HepG2 (cell line): ENCODE data around the gene MYADML2. TPM values are rescaled to one million over a fixed set of nuclear protein-coding genes. Genes with fewer than 3 reads are reported as not detected.

Experiments
- ATF7-NPFF ChIP-seq: sonication (generic); formaldehyde crosslinking; IDR thresholded peaks from 2 replicates; pipeline ENCODE4 v1.8.1; 2023; ENCODE audit warnings: mild to moderate bottlenecking, low read depth, missing genetic modification reagents, moderate library complexity
- CBX5 ChIP-seq: sonication (generic); formaldehyde crosslinking; IDR thresholded peaks from 2 replicates; pipeline ENCODE4 v1.4.0; 2020; ENCODE audit warnings: missing genetic modification reagents, borderline replicate concordance
- ETS1 ChIP-seq: sonication (generic); formaldehyde crosslinking; IDR thresholded peaks from 2 replicates; pipeline ENCODE4 v1.4.0; 2020; ENCODE audit warnings: missing genetic modification reagents
- FOXJ3 ChIP-seq: sonication (generic); formaldehyde crosslinking; IDR thresholded peaks from 2 replicates; pipeline ENCODE4 v1.4.0; 2020; ENCODE audit warnings: missing genetic modification reagents, mild to moderate bottlenecking, borderline replicate concordance
- FOXP4 ChIP-seq: sonication (generic); formaldehyde crosslinking; IDR thresholded peaks from 2 replicates; pipeline ENCODE4 v1.4.0; 2020; ENCODE audit warnings: missing genetic modification reagents
- MBNL3 ChIP-seq: fragments of 250-450 bp; sonication (Bioruptor Pico); conservative IDR thresholded peaks from 2 replicates; pipeline ENCODE4 v1.8.0; 2022; ENCODE audit warnings: mild to moderate bottlenecking, inconsistent platforms
- NR2C2 ChIP-seq: sonication (generic); formaldehyde crosslinking; IDR thresholded peaks from 2 replicates; pipeline ENCODE4 v1.4.0; 2020; ENCODE audit warnings: missing genetic modification reagents, mild to moderate bottlenecking, moderate library complexity, borderline replicate concordance
- PITX1 ChIP-seq: sonication (generic); formaldehyde crosslinking; IDR thresholded peaks from 2 replicates; pipeline ENCODE4 v1.5.1; 2020; ENCODE audit warnings: mild to moderate bottlenecking, missing genetic modification reagents
- RNF219 ChIP-seq: sonication (generic); formaldehyde crosslinking; IDR thresholded peaks from 2 replicates; pipeline ENCODE4 v1.5.0; 2020; ENCODE audit warnings: mild to moderate bottlenecking, missing genetic modification reagents
- SAP130 ChIP-seq: IDR thresholded peaks from 2 replicates; pipeline ENCODE4 v1.6.1; 2016; ENCODE audit warnings: low read depth
- SIX1 ChIP-seq: sonication (generic); formaldehyde crosslinking; IDR thresholded peaks from 2 replicates; pipeline ENCODE4 v1.4.0; 2020; ENCODE audit warnings: missing genetic modification reagents, borderline replicate concordance
- TOE1 ChIP-seq: sonication (generic); formaldehyde crosslinking; IDR thresholded peaks from 2 replicates; pipeline ENCODE4 v1.4.0; 2020; ENCODE audit warnings: mild to moderate bottlenecking, missing genetic modification reagents
- ZFP1 ChIP-seq: IDR thresholded peaks from 2 replicates; pipeline ENCODE4 v1.6.1; 2016
- ZNF138 ChIP-seq: sonication (generic); formaldehyde crosslinking; IDR thresholded peaks from 2 replicates; pipeline ENCODE4 v1.5.0; 2020; ENCODE audit warnings: mild to moderate bottlenecking, low read depth, missing genetic modification reagents
- ZNF263 ChIP-seq: sonication (generic); formaldehyde crosslinking; IDR thresholded peaks from 2 replicates; pipeline ENCODE4 v1.4.0; 2020; ENCODE audit warnings: missing genetic modification reagents
- ZNF431 ChIP-seq: sonication (generic); formaldehyde crosslinking; IDR thresholded peaks from 2 replicates; pipeline ENCODE4 v1.9.0; 2022; ENCODE audit warnings: missing genetic modification reagents, low read depth, mild to moderate bottlenecking, borderline replicate concordance
- ZNF547 ChIP-seq: sonication (generic); formaldehyde crosslinking; IDR thresholded peaks from 2 replicates; pipeline ENCODE4 v1.5.1; 2020; ENCODE audit warnings: mild to moderate bottlenecking, missing genetic modification reagents
- ZNF878 ChIP-seq: sonication (generic); formaldehyde crosslinking; IDR thresholded peaks from 2 replicates; pipeline ENCODE4 v1.8.1; 2023; ENCODE audit warnings: mild to moderate bottlenecking, missing genetic modification reagents, moderate library complexity
- polyA plus RNA-seq, 8 experiments: library from polyadenylated mRNA; depleted of rRNA in 3 of 8; stranded (reverse) in 7 of 8; unstranded in 1 of 8; fragments of >200 nt; fragmentation: Illumina TruSeq in 4 of 8; extraction: Trizol in 4 of 8; gene quantifications; 2 replicates each; pipeline versions ENCODE4 v1.2.1 to v1.2.3, GENCODE V29; 2011 to 2016; ENCODE audit warnings: low read depth in 4 of 8, missing spikeins in 1 of 8, mixed read lengths in 1 of 8; ENCODE audit not compliant: insufficient read depth in 1 of 8
- total RNA-seq, 5 experiments: library from RNA; depleted of rRNA; stranded (reverse); fragments of >200 nt; fragmentation: Illumina TruSeq; extraction: Trizol; gene quantifications; 2 replicates each; pipeline ENCODE4 v1.2.3, GENCODE V29; 2016; ENCODE audit warnings: low read depth in 1 of 5
- TF ChIP-seq, protein P1 (sequence below): sonication (generic); formaldehyde crosslinking; IDR thresholded peaks from 2 replicates; pipeline ENCODE4 v1.9.0; 2021; ENCODE audit warnings: missing genetic modification reagents, borderline replicate concordance

MYADML2 gene
- total and polyA plus RNA-seq, 2 of the 13 experiments (the other 11 are each of a cell fraction or from before 2014, with no cell fraction given), result not detected

DNA sequence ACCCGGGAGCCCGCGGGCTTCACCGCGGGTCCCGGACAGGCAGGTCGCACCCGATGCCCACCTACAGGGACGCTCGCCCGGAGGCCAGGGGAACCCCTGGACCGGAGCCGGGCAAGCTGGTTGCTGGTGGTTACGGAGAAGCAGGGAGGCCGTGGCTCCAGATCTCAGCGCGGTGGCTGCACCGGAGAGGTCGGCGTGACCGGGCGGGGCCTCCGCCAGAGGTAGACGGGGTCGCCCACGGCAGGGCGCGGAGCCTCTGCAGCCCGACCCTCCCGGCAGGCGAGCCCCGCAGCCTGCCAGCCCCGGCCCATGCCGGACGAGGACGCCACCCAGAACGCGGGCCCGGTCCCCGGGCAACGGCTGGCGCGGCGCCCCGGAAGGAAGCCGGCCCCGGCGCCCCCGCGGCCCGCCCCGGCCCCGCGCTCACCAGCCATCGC lies 36.2 kb downstream of the MYADML2 start (continued):
- TF ChIP-seq ZNF878 (CRISPR knock-in tag), result no peak
- no peak for TF ChIP-seq ZFP1 (CRISPR knock-in tag)
- TF ChIP-seq TOE1 (CRISPR knock-in tag), result no peak
- no peak for TF ChIP-seq ZNF263 (CRISPR knock-in tag)
- TF ChIP-seq RNF219 (CRISPR knock-in tag), result no peak
- peak; percentile 41; the same call in 1 of the 2 replicates for TF ChIP-seq ZNF547 (CRISPR knock-in tag)
- TF ChIP-seq MBNL3 (CRISPR knock-in tag), result no peak
- TF ChIP-seq, protein P1, sequence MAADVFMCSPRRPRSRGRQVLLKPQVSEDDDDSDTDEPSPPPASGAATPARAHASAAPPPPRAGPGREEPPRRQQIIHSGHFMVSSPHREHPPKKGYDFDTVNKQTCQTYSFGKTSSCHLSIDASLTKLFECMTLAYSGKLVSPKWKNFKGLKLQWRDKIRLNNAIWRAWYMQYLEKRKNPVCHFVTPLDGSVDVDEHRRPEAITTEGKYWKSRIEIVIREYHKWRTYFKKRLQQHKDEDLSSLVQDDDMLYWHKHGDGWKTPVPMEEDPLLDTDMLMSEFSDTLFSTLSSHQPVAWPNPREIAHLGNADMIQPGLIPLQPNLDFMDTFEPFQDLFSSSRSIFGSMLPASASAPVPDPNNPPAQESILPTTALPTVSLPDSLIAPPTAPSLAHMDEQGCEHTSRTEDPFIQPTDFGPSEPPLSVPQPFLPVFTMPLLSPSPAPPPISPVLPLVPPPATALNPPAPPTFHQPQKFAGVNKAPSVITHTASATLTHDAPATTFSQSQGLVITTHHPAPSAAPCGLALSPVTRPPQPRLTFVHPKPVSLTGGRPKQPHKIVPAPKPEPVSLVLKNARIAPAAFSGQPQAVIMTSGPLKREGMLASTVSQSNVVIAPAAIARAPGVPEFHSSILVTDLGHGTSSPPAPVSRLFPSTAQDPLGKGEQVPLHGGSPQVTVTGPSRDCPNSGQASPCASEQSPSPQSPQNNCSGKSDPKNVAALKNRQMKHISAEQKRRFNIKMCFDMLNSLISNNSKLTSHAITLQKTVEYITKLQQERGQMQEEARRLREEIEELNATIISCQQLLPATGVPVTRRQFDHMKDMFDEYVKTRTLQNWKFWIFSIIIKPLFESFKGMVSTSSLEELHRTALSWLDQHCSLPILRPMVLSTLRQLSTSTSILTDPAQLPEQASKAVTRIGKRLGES, result 0 out of 2 replicates have a peak, but pooled peaks have one; percentile 1
- TF ChIP-seq ATF7-NPFF (CRISPR knock-in tag), result peak; percentile 28; the same call in 1 of the 2 replicates
- peak; percentile 12; the same call in 1 of the 2 replicates for TF ChIP-seq PITX1 (CRISPR knock-in tag)
- TF ChIP-seq FOXP4 (CRISPR knock-in tag), result no peak
- no peak for TF ChIP-seq SIX1 (CRISPR knock-in tag)
- TF ChIP-seq ZNF138 (CRISPR knock-in tag), result no peak
- peak; percentile 69; the same call in 1 of the 2 replicates for TF ChIP-seq NR2C2 (CRISPR knock-in tag)
- TF ChIP-seq CBX5 (CRISPR knock-in tag), result no peak
- TF ChIP-seq ETS1, result 0 out of 2 replicates have a peak, but pooled peaks have one; percentile 70
- peak; percentile 2; the same call in 1 of the 2 replicates for TF ChIP-seq FOXJ3
- no peak for TF ChIP-seq SAP130 (CRISPR knock-in tag)
- TF ChIP-seq ZNF431 (CRISPR knock-in tag), result 0 out of 2 replicates have a peak, but pooled peaks have one; percentile 20
